ENCODE measurements around the gene AICDA.

DNA sequence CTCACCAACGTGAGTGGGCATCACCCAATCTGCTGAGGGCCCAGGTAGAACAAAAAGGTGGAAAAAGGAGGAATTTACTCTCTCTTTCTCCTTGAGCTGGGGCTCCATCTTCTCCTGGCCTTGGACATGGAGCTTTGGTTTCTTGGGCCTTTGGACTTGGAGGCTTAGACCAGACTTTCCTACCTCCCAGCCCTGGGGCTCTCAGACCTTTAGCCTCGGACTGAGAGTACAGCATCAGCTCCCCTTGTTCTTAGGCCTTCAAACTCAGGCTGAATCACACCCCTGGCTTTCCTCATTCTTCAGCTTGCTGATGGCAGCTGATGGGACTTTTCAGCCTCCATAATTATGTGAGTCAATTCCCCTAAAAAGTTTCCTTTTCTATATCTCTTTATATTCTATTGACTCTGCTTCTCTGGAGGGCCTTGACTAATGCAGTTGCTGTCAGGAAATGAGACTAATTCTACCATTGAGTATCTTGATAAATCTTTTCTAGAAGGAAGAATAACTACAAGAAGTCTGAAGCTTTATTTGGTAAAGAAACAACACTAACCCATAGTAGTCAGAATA, 56.0 kb downstream of the AICDA start:
- TF ChIP-seq, protein P1, sequence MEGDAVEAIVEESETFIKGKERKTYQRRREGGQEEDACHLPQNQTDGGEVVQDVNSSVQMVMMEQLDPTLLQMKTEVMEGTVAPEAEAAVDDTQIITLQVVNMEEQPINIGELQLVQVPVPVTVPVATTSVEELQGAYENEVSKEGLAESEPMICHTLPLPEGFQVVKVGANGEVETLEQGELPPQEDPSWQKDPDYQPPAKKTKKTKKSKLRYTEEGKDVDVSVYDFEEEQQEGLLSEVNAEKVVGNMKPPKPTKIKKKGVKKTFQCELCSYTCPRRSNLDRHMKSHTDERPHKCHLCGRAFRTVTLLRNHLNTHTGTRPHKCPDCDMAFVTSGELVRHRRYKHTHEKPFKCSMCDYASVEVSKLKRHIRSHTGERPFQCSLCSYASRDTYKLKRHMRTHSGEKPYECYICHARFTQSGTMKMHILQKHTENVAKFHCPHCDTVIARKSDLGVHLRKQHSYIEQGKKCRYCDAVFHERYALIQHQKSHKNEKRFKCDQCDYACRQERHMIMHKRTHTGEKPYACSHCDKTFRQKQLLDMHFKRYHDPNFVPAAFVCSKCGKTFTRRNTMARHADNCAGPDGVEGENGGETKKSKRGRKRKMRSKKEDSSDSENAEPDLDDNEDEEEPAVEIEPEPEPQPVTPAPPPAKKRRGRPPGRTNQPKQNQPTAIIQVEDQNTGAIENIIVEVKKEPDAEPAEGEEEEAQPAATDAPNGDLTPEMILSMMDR (IDR thresholded peaks at IDR 0.05) = no peak
- no peak for TF ChIP-seq POLR2A (IDR thresholded peaks at IDR 0.05)
